Epithelial cell of proximal tubule (primary cell): ENCODE data around the gene AKAP9. TPM values are rescaled to one million over a fixed set of nuclear protein-coding genes. Genes with fewer than 3 reads are reported as not detected.
"Not testable (repeated sequence)": the region's sequence is repeated elsewhere in the genome, so short reads cannot be mapped to it uniquely, and the experiment has no call there.

ENCODE experiments used
- DNase-seq: peaks from one replicate; pipeline ENCODE4 v3.0.0-alpha.2; 2011; ENCODE audit warnings: low read depth
- H3K4me3 ChIP-seq: 2 replicates; pipeline ENCODE4 v1.5.1; 2011; ENCODE audit warnings: low read depth, mild to moderate bottlenecking, low read length
- total RNA-seq: library from RNA; depleted of rRNA; stranded (reverse); fragments of >200 nt; gene quantifications from 2 replicates; pipeline ENCODE4 v1.2.3, GENCODE V29; 2015
- TF ChIP-seq, protein P1 (sequence below): conservative IDR thresholded peaks from 2 replicates; pipeline ENCODE4 v1.5.1; 2012; ENCODE audit warnings: low read depth, mild to moderate bottlenecking, low read length

The AKAP9 gene
- 12.2 and 19.6 TPM in 2 replicates for total RNA-seq

DNA sequence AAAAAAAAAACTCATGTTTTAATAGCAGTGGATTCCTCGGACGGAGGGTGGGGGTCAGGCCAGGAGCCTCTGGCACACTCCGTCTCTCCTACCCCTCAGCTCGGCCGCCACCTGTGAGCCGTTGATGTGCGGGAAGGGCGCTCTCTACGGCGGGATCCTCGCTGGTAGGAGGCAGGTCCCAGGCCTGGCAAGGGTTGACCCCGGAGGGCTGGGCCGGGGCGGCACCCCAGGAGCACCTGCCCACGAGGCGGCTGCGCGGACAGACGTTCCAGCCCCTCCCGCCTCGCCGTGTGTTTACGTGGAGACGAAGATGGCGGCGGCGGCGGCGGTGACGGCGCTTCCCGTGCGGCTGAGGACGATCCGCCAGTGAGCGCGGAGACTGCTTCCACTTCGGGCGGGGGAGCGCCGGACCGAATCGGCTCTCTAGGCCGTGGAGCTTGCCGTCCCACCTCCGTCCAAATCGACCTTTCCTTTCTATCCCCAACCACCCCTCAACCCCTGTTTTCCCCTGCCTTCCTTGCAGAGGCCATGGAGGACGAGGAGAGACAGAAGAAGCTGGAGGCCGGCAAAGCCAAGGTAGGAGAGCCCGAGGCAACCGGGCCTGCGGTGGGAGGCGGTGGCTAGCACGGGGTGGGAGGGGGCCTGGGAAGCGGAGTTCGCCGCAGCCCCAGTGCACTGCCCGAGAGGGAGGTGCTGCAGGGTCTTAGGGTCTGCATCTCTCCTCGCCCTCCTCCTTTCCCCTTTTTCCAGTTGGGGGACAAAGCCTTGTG lies at the start of gene AKAP9:
TSS of gene AKAP9 (plus strand) at position 291 of the 770 bp plus-strand sequence. CDS start at position 529, 238 bp downstream.
- H3K4me3 ChIP-seq, result peak within 1 kb of the TSS; percentile 95
- TF ChIP-seq, protein P1, sequence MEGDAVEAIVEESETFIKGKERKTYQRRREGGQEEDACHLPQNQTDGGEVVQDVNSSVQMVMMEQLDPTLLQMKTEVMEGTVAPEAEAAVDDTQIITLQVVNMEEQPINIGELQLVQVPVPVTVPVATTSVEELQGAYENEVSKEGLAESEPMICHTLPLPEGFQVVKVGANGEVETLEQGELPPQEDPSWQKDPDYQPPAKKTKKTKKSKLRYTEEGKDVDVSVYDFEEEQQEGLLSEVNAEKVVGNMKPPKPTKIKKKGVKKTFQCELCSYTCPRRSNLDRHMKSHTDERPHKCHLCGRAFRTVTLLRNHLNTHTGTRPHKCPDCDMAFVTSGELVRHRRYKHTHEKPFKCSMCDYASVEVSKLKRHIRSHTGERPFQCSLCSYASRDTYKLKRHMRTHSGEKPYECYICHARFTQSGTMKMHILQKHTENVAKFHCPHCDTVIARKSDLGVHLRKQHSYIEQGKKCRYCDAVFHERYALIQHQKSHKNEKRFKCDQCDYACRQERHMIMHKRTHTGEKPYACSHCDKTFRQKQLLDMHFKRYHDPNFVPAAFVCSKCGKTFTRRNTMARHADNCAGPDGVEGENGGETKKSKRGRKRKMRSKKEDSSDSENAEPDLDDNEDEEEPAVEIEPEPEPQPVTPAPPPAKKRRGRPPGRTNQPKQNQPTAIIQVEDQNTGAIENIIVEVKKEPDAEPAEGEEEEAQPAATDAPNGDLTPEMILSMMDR, result no peak
- no peak for DNase-seq

DNA sequence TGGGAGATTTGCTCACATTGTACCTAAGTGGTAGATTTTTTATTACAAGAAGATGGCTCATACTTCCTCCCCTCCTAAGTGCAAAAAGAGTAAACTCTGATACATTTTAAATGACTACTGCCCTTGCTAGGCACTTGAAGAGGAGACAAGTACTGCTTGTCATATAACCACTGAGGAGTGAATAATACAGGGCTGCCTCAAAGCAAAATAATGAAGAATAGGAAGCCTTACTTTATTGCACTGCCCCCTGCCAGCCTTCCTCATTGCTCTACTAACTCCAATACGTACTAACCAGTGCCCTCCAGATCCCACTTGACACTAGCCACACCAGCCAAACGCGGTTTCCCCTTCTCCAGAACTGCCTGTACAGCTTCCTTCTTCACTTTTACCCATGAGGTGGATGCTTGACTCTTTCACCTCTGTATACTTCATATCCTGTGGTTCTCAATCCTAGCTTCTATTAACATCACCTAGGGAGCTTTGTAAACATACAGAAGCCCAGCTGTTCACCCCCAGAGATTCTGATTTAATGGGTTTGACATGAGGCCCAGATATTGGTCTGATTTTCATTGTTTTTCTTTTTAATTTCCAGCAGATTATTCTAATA lies 48.5 kb upstream of the AKAP9 start:
- DNase-seq, result no peak
- TF ChIP-seq, protein P1, result no peak
- no peak overlapping the region for H3K4me3 ChIP-seq

DNA sequence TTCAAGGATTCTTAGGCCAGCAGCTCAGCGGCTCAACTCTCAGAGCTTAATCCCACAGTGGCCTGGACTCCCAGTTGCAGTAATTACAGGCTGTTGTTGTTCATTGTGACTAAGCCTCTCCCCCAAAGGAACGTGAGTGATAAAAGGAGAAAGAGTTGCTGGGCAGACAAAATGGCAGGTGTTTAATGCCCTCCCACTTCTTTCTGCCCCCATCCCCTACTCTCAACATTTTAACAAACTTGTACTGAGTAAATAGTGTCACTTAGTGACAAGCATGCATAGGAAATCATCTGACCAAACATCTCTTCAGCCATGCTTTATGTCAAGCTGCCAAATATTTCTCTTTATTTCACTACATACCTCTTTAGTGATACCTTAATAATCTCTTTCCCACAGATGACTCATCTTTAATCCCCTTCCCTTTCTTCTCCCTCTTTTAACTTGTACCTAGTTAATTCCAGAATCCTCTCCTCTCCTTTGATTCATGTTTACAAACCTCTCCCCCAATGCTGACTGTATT lies 47.8 kb upstream of the AKAP9 start:
- DNase-seq, result no peak
- TF ChIP-seq, protein P1, result no peak
- no peak overlapping the region for H3K4me3 ChIP-seq

DNA sequence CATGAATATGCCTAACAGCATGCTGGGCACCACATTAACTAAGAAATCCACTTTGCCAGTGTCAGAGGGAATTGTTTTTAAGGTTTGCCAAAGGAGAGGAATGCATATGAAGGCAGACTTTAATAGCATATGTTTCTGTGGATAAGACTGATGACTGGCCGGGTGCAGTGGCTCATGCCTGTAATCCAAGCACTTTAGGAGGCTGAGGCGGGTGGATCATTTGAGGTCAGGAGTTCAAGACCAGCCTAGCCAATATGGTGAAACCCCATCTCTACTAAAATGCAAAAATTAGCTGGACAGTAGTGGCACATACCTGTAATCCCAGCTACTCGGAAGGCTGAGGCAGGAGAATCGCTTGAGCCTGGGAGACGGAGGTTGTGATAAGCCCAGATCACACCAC lies 47.0 kb upstream of the AKAP9 start:
- H3K4me3 ChIP-seq, DNase-seq: not testable (repeated sequence)

DNA sequence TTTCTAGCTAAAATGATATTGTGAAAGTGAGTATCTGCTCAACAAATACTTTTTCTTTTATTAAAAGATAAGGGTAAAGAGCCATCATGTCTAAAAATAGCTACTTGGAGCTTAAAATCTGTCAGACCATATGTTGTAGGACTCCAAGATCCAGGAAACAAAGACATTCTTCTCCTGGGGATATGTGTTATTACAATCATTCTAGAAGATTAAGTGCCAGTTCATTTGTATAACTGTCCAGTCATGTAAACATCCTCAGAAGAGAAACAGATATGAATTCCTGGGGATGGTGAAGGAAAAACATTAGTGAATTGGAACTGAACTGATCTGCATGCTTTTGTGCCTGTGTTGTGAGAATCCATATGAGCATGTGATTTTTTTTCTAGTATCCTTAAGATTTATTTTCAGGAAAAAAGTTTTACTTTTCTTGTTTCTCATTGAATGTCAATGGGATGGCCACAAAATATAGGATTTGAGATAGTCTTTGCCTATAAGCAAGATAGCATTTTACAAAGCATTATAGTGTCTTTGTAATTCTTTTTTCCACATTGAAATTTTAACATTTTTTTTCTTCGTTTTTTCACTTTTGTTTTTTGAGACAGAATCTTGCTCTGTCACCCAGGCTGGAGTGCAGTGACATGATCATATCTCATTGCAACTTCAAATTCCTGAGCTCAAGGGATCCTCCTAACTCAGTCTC lies 45.7 kb upstream of the AKAP9 start:
- TF ChIP-seq, protein P1, result no peak
- no peak overlapping the region for H3K4me3 ChIP-seq
- DNase-seq, result no peak

DNA sequence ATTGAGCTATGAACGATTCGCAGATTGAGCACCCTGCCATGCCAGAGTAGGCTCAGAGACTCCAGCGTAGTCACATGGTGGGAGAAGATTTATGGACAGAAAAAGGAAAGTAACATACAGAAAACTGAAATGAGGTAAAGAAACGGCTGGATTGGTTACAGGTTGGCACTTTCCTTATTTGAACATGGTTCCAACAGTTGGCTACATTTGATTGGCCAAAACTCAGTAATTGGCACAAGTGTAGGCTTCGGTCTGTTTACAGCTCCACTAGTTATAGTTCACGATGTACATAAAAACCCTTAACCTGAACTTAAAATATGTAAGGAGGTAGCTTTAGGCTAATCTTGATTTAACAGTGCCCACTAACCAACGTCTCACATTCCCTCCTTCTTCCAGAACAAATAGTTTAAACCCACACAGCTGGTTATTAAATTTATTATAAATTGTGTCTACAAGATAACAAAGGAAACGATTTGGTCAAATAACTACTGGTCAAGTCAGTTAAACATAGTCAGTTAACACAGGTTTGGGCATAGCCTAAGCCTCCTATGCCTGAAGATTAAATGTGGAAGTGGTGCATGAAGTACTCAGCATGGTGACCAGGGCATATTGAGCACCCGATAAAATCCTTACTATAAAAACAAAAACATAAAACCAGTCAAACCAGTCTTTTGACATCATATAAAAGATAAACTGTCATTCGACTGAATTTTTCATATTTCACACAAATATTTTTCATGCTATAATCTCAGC lies 42.2 kb upstream of the AKAP9 start:
- TF ChIP-seq, protein P1, result no peak
- DNase-seq, result no peak
- H3K4me3 ChIP-seq, result no peak overlapping the region

DNA sequence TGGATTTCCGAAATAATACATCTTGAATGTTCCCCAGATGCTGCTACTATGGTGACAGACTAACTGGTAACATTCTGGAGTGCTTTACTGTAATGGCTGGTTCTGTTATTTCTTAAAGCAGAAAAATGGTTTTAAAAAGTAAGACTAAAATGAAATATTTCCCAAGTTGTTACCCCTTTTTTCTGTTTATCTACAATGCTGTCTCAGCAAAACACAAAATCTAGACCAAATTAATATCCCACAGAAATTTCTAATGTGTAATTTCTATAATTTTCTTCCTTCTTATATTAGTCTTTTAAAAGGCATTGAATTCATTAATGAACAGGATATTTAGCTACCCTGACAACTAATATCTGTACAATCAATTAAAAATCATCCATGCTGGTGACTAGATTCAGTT lies 41.1 kb upstream of the AKAP9 start:
- TF ChIP-seq, protein P1, result no peak
- H3K4me3 ChIP-seq, result no peak overlapping the region
- DNase-seq, result no peak
